ENCODE data around the gene CDHR1. TPM values are rescaled to one million over a fixed set of nuclear protein-coding genes. Genes with fewer than 3 reads are reported as not detected.

Gene CDHR1
- total RNA-seq, 1 experiment from 2014 or later = 5.0 TPM

DNA sequence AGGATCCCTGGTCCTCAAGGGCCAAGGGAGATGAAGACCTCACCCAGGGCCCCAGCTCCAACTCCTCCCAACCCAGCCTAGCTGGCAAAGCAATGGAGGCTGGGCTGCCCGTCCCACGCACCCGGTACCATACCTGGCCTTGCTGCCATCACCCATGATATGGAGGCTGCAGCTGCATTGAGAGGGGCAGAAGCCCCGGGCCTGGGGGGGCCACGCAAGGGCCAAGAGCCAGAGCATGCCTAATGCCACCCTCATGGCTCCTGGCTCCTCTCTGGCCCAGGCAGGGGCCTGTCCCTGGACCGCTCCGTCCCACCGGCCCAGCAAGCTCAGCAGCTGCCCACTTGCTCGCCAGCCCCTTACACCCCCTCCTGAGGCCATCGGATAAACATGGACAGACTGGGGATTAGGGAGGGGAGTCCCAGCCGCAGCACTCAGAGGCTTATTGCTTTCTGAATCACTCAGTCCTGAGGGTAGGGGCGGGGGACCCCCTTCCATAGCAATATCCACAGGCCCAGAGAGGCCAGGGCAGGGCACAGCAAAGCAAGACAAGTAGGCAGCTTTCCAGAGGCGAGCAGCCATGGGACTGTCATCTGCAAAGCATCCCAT is 47.0 kb downstream of the CDHR1 start, which contains the start of gene LRIT1:
Gene LRIT1 (minus strand): TSS at position 362 of the 606 bp plus-strand sequence. CDS start 107 bp downstream, at position 255.
- Mint-ChIP-seq H3K27me3 (ENCODE audit: low read depth) (peaks cover 27% of the 10 kb centered on the region), H3K36me3 (no peaks in the 10 kb centered on the region), H3K27ac (no peak within 1 kb of the TSS), H3K4me3 (no peak within 1 kb of the TSS), H3K4me1 (0 out of 2 replicates have a peak, but pooled peaks cover 4% of the 10 kb centered on the region), H3K9me3 (no peaks in the 10 kb centered on the region)
- ATAC-seq (no peak), DNase-seq (ENCODE audit: low spot score) (no peak)
- TF ChIP-seq TEAD4 (CRISPR knock-in tag; IDR thresholded peaks at IDR 0.05) (no peak), STAT6 (CRISPR knock-in tag; conservative IDR thresholded peaks at IDR 0.05; ENCODE audit: low read depth) (no peak), ESRRA (CRISPR knock-in tag; IDR thresholded peaks at IDR 0.05; ENCODE audit: borderline replicate concordance) (no peak), USF2 (CRISPR knock-in tag; IDR thresholded peaks at IDR 0.05) (no peak), PREB (CRISPR knock-in tag; IDR thresholded peaks at IDR 0.05; ENCODE audit: borderline replicate concordance) (no peak), NFYB (CRISPR knock-in tag; conservative IDR thresholded peaks at IDR 0.05; ENCODE audit: low read depth) (no peak), CREM (CRISPR knock-in tag; IDR thresholded peaks at IDR 0.05) (no peak)
- TF ChIP-seq, protein P1, sequence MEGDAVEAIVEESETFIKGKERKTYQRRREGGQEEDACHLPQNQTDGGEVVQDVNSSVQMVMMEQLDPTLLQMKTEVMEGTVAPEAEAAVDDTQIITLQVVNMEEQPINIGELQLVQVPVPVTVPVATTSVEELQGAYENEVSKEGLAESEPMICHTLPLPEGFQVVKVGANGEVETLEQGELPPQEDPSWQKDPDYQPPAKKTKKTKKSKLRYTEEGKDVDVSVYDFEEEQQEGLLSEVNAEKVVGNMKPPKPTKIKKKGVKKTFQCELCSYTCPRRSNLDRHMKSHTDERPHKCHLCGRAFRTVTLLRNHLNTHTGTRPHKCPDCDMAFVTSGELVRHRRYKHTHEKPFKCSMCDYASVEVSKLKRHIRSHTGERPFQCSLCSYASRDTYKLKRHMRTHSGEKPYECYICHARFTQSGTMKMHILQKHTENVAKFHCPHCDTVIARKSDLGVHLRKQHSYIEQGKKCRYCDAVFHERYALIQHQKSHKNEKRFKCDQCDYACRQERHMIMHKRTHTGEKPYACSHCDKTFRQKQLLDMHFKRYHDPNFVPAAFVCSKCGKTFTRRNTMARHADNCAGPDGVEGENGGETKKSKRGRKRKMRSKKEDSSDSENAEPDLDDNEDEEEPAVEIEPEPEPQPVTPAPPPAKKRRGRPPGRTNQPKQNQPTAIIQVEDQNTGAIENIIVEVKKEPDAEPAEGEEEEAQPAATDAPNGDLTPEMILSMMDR (IDR thresholded peaks at IDR 0.05) = no peak
- TF ChIP-seq, protein P2, sequence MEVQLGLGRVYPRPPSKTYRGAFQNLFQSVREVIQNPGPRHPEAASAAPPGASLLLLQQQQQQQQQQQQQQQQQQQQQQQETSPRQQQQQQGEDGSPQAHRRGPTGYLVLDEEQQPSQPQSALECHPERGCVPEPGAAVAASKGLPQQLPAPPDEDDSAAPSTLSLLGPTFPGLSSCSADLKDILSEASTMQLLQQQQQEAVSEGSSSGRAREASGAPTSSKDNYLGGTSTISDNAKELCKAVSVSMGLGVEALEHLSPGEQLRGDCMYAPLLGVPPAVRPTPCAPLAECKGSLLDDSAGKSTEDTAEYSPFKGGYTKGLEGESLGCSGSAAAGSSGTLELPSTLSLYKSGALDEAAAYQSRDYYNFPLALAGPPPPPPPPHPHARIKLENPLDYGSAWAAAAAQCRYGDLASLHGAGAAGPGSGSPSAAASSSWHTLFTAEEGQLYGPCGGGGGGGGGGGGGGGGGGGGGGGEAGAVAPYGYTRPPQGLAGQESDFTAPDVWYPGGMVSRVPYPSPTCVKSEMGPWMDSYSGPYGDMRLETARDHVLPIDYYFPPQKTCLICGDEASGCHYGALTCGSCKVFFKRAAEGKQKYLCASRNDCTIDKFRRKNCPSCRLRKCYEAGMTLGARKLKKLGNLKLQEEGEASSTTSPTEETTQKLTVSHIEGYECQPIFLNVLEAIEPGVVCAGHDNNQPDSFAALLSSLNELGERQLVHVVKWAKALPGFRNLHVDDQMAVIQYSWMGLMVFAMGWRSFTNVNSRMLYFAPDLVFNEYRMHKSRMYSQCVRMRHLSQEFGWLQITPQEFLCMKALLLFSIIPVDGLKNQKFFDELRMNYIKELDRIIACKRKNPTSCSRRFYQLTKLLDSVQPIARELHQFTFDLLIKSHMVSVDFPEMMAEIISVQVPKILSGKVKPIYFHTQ (CRISPR knock-in tag; IDR thresholded peaks at IDR 0.05) = no peak
- TF ChIP-seq, protein P3, sequence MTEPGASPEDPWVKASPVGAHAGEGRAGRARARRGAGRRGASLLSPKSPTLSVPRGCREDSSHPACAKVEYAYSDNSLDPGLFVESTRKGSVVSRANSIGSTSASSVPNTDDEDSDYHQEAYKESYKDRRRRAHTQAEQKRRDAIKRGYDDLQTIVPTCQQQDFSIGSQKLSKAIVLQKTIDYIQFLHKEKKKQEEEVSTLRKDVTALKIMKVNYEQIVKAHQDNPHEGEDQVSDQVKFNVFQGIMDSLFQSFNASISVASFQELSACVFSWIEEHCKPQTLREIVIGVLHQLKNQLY (CRISPR knock-in tag; IDR thresholded peaks at IDR 0.05) = no peak
- ChIA-PET CTCF (interaction anchor here (1.2 kb wide), 1 partner anchor 296 kb away, joined by 6 read pairs; no protein-coding TSS in a partner anchor), POLR2A (no interaction called here)

- TF ChIP-seq, protein P3 (CRISPR knock-in tag; IDR thresholded peaks at IDR 0.05) = no peak
- TF ChIP-seq ATF3 (CRISPR knock-in tag; conservative IDR thresholded peaks at IDR 0.05) = no peak
- ATAC-seq = no peak
- H3K36me3 Mint-ChIP-seq = no peaks in the 10 kb centered on the region
- H3K4me1 Mint-ChIP-seq = no peaks in the 10 kb centered on the region
- DNase-seq (ENCODE audit: low spot score) = no peak
- no peak overlapping the region for H3K27ac Mint-ChIP-seq
- peaks cover 6% of the 10 kb centered on the region for H3K27me3 Mint-ChIP-seq (ENCODE audit: low read depth)
- POLR2A ChIA-PET = interaction anchor here (0.9 kb wide), 1 partner anchor 22 kb away, joined by 3 read pairs; no protein-coding TSS in a partner anchor
- H3K9me3 Mint-ChIP-seq = no peaks in the 10 kb centered on the region
- CTCF ChIA-PET = interaction anchor here (0.9 to 2.6 kb wide), 2 partner anchors 13 to 296 kb away, joined by 3 to 14 read pairs; no protein-coding TSS in a partner anchor
- no peak overlapping the region for H3K4me3 Mint-ChIP-seq
These were observed 49.4 kb downstream of the CDHR1 start for GRCh38 chr10:84243759-84244158.

Data from WTC11 (cell line).